HG02759 (cell line): ENCODE measurements around the gene MAPKAP1.
A peak's percentile ranks its signal among the peaks of the same experiment; 100 is the strongest.
"Not testable (repeated sequence)": the region's sequence is repeated elsewhere in the genome, so short reads cannot be mapped to it uniquely, and the experiment has no call there.

Experiments used
- ATAC-seq: cut with Tn5 transposase; IDR thresholded peaks from one replicate; pipeline ENCODE4 v1.9.1; 2021; ENCODE audit warnings: mild to moderate bottlenecking, moderate library complexity; ENCODE audit not compliant: unreplicated experiment

Gene MAPKAP1

DNA sequence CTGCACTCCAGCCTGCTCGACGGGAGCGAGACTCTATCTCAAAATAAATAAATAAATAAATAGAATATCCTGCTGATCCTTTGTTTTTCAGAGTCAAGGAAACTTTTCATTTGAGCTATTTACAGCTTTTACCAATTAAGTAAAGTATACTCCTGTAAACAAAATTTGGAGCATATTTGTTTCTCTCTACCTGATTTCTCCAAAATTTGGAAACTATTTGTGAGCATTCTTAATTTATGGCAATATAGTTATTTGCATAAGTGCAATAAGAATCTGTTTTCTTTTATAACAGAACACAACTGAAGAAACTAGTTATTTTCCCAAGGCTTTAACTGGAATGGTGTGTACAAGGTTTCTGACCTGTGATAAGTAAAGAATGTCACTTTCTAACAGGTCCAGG is 135.2 kb downstream of the MAPKAP1 start:
- not testable (repeated sequence) for ATAC-seq

- no peak for ATAC-seq
Measured at GRCh38 chr9:125570246-125570645, 136.8 kb downstream of the MAPKAP1 start.

- no peak for ATAC-seq
Measured at GRCh38 chr9:125568621-125569020, 138.4 kb downstream of the MAPKAP1 start.

- ATAC-seq, result not testable (repeated sequence)
Measured at GRCh38 chr9:125566051-125566450, 141.0 kb downstream of the MAPKAP1 start.

DNA sequence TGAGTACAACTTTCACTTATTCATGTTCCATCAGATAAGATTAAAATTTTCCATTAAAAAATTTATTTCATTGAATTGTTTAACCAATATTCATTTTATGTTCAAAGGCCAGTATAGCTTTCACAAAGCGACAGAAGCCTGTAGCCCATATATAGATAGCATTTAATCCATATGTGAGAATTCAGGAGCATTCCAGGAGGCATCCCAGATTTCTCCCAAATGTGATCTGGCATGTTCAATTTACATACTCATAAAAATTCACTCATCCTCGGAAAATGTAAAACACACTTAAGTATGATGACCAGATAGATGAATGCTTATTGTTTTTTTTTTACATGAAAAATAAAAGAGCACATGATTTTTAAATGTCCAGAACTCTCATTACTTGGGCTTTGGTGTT is 141.9 kb downstream of the MAPKAP1 start:
- no peak for ATAC-seq

GRCh38 chr9:125564631-125565030 is 142.4 kb downstream of the MAPKAP1 start:
- ATAC-seq, result no peak

DNA sequence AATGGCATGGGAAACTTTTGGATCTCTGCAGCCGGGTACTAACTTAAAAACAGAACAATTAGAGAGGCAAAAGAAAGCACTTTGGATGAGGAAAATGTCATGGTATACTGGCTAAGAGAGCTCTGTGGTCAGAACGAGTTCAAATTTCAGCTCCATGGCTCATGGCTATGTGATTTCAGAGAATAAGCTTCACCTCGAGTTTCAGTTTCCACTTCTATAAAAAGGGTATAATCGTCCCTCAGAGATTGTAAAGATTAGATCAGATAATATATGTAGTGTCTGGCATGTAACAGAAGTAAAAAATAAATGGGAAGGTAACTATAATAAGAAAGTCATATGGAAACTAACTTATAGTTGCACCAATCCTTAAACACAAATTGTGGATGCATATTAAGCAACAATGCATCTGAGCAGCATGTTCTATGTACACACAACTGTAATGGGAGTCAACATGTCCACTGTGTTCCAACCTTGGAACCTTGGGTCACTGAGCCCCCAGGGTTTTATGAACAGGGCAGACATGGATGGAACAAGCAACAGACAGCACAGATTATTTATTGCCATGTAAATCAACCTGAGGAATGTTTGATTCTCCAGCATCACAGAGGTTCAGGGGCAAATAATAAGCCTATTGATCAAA is 145.4 kb downstream of the MAPKAP1 start:
- peak; percentile 65 for ATAC-seq

DNA sequence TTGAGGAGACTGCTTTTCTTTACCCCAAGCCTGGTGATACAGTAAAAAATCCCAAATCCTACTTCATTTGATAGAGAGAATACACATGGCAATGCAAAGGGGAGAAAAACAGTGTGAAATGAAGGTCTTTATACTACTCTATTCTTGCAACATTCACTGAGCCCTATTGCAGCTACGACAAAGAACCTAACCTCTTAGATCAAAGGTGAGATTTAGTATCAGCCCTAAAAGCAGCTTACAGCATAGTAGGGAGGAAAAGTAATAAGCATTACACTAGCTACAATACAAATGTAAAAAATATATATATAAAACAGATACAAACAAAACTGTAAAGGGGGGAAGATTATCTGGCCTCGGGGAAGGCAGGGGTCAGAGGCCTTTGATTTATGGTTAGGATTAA is 147.1 kb downstream of the MAPKAP1 start:
- ATAC-seq, result no peak

GRCh38 chr9:125559194-125559593 is 147.8 kb downstream of the MAPKAP1 start:
- no peak for ATAC-seq

DNA sequence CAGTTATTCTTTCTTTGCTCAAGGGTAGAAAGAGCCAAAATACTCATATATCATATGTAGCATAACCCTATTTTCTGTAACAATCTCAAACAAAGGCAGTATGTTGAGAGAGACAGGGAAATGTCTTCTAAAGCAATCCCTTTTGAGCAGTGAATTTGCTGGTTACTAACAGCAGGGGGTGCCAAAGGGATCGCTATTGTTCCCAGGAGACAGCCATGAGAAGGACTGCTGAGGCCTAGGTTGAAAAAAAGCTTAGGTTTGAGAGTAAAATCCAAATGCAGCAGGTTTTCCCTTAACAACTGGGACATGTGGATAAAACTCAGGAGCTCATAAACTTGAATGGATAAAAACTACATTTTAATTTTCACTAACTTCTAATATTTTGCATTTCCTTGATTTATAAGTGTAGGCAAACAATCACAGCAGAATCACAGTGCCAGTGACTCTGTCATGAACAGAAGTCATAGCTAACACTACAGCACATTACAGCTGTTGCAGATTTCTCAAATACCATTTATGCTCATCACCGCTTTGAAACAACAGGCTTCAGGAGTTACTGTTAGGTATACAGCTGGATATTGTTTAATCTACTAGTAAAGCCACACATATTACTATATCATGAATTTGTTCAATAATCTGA is 148.4 kb downstream of the MAPKAP1 start:
- ATAC-seq, result no peak

DNA sequence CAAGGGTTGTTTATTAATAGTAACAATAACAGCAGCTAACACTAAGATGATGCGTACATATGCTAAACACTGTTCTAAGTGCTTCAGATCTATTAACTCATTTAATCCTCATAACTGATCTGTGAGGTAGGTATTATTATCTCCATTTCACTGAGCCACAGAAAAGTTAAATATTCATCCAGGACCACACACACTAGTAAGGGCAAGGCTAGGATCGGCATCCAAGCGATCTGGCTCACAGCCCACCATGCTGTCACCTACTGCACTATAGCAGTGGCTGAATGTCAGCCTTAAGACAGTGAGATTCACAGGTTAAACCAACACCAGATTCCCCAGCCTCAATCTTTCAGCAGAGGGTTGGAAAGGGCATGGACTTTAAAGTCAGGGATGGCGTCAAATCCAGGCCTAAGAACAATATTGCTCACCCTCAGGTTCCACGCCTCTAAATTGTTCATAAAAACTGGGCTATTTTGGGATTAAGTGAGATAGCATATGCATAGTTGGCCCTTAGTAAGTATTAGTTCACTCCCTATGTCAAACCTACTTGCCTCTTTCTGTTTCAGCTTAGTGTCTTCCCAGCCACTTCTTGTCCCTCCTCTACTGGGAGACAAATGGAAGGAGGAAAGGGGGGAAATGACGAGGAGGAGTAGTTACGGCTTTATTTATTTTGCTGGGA is 150.8 kb downstream of the MAPKAP1 start:
- no peak for ATAC-seq

GRCh38 chr9:125554726-125555125 is 152.3 kb downstream of the MAPKAP1 start:
- no peak for ATAC-seq

GRCh38 chr9:125551781-125552180 is 155.2 kb downstream of the MAPKAP1 start:
- ATAC-seq, result no peak

- no peak for ATAC-seq
Measured at GRCh38 chr9:125549891-125550885, 156.8 kb downstream of the MAPKAP1 start.

DNA sequence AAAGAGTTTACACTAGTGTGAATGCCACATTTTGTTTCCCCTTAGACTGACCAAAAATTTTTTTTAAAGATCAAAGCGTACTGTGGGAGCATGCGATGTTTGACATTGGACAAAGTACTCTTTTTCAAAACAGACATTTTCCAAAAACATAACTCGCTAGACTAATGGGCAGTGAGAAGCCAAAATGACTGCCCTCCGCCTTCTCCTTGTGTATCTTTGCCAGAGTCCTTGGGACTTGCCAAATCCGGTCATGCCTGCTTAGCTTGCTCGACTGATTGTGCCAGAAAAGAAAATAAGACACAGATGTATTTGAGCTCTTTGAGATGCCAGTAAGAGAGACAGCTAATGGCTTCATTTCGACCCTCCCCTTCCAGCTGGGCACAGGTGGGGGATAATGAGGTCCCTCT is 157.5 kb downstream of the MAPKAP1 start:
- no peak for ATAC-seq

DNA sequence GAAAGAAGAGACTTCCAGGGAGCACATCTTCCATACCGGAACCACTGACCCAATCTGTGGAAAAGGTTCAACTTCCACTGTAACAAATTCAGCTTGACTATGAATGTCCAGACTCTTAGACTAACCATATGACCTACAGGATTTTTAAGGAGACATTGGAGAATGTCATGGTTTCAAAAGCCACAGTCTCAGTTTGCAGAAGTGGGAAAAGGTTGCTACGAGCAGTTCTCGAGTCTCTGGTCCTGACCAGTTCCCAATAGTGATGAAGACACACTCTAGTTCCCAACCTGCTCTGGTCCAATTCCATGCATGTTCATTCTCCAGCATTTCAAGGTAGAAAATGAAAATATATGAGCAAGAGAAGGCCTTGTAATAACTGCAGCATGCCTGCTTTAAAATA is 158.0 kb downstream of the MAPKAP1 start:
- no peak for ATAC-seq

DNA sequence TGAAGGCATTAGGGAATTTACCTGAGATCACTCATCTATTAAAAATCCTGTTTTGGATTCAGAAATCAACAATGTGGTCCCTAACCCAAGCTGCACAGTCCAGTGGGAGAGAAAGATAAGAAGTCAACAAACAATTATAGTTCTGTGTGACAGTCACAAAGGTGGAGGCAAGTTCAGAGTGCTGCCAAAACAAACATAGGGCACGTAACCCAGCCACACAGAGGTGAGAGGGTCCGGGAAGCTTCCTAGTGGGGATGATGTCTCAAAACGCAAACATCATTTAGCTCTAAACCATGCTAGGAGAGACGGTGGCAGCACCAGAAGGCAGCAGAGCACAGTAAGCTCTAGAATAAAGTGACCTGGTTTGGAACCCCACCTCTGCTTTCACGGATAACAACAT is 158.9 kb downstream of the MAPKAP1 start:
- ATAC-seq, result no peak

GRCh38 chr9:125547368-125547767 is 159.6 kb downstream of the MAPKAP1 start:
- no peak for ATAC-seq

DNA sequence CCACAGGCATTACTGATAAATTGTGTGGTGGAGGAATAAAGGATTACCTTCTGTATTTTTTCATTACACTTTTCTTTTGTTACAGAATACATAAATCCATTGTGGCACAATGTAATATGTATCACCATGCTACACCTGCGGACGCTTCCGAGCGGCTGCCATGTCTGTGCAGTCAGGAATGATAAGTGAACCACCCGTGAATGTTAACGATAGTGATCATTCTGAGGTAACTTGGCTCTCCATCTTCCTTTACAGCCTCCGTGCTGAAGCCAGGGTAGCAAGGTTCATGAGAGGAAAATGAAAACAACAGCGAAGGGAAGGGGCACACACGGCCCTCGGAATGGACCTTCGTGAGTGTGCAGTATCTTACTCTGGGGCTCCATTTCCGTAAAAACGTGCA is 161.2 kb downstream of the MAPKAP1 start:
- no peak for ATAC-seq

DNA sequence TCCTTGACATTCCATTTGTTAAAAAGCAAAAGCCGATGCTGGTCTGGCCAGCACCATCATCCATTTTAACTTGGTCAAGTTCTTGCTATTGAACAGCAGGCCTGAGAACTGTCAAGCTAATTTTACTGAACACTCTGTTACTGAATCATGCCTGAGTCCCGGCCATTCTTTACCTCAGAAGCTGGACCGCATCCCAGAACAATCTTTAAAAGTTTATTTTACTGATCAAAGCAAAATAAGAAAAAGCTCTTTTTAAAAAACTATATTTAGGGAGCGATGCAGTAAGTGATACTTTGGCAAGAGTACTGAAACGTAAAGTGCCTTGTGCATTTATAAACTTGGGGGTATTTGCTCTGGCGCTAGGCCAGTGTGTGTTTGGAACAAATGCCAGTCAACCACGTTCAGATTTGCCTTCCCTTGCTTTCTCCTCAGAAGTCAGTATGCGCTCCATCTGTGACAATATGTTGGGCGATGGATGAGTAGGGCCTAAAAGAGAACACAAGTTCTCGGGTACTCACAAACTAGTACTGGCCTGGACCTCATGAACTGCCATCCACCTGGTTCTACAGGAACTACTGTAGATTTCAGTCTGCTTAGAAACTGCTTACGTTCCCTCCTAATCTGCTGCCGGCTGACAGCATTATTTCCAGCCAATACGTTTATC is 161.9 kb downstream of the MAPKAP1 start:
- ATAC-seq, result no peak

DNA sequence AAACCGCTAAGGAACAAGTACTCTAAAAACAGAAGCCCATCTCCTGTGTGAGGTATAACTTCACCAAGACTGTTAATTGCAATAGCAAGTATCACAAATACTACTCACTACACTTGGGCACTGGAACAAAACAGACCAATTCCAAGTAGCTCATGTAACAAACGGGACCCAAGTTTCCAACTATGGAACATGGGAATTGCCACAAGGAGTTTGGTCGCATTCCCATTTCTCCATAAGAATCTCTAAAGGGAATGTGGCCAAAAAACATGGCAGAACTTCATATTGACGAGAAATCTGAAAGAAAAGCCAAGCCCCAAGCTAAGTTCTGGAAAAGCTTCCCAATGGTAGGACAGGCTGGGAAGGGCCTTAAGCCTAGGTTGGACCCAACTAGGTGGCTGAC is 162.5 kb downstream of the MAPKAP1 start:
- ATAC-seq, result no peak
